Cardiac muscle cell (in vitro differentiated cells and primary cell): Measurements from ENCODE around the gene TCF7L1. TPM values are rescaled to one million over a fixed set of nuclear protein-coding genes. Genes with fewer than 3 reads are reported as not detected.

Experiments used
- DNase-seq, 2 donors: peaks; one replicate each; pipeline versions ENCODE4 v3.0.0 to v3.0.0-alpha.2; 2010 to 2017; ENCODE audit warnings: low read depth in 1 of 2, low spot score in 1 of 2
- H3K27ac ChIP-seq: fragments of 200-600 bp; sonication (generic); 2 replicates; pipeline ENCODE4 v1.5.1; 2016
- H3K27me3 ChIP-seq: fragments of 200-600 bp; sonication (generic); 2 replicates; pipeline ENCODE4 v1.6.0; 2016; ENCODE audit warnings: control low read depth
- H3K36me3 ChIP-seq: fragments of 200-600 bp; sonication (generic); 2 replicates; pipeline ENCODE4 v1.5.1; 2016; ENCODE audit warnings: control low read depth
- H3K4me1 ChIP-seq: fragments of 200-600 bp; sonication (generic); 2 replicates; pipeline ENCODE4 v1.8.1; 2017; ENCODE audit warnings: low read depth, mild to moderate bottlenecking, mixed run types
- H3K4me3 ChIP-seq: fragments of 200-600 bp; sonication (generic); 2 replicates; pipeline ENCODE4 v1.5.1; 2016; ENCODE audit warnings: mild to moderate bottlenecking
- H3K9me3 ChIP-seq: fragments of 200-600 bp; sonication (generic); 2 replicates; pipeline ENCODE4 v1.5.1; 2017; ENCODE audit warnings: low read depth, mild to moderate bottlenecking, control low read depth
- CTCF ChIP-seq: IDR thresholded peaks from 2 replicates; pipeline ENCODE4 v1.5.1; 2012; ENCODE audit warnings: low read depth, mild to moderate bottlenecking, low read length
- polyA plus RNA-seq: library from polyadenylated mRNA; unstranded; fragments of >200 nt; fragmentation: Nextera tagmentation; extraction: Ambion mirVana; gene quantifications from 2 replicates; pipeline ENCODE4 v1.2.1, GENCODE V29; 2016
- total RNA-seq: library from RNA; depleted of rRNA; stranded (reverse); fragments of >200 nt; gene quantifications from 2 replicates; pipeline ENCODE4 v1.2.3, GENCODE V29; 2016

TCF7L1 gene
- total and polyA plus RNA-seq, 2 experiments from 2014 or later: 5.3 to 10.0 TPM

- no peak for TF ChIP-seq CTCF
- H3K27me3 ChIP-seq: no peaks in the 10 kb centered on the region
- no peaks in the 10 kb centered on the region for H3K36me3 ChIP-seq
- no peak overlapping the region for H3K4me3 ChIP-seq
- DNase-seq: no peak
- H3K4me1 ChIP-seq: no peaks in the 10 kb centered on the region
- no peaks in the 10 kb centered on the region for H3K9me3 ChIP-seq
- no peak overlapping the region for H3K27ac ChIP-seq
These were observed 93.6 kb downstream of the TCF7L1 start for GRCh38 chr2:85226783-85227182.

GRCh38 chr2:85230679-85231467 is 97.7 kb downstream of the TCF7L1 start:
- H3K27ac ChIP-seq: no peak overlapping the region
- no peaks in the 10 kb centered on the region for H3K27me3 ChIP-seq
- no peak for DNase-seq
- no peaks in the 10 kb centered on the region for H3K9me3 ChIP-seq
- H3K4me3 ChIP-seq: no peak overlapping the region
- H3K4me1 ChIP-seq: peaks cover 9% of the 10 kb centered on the region
- no peak for TF ChIP-seq CTCF
- no peaks in the 10 kb centered on the region for H3K36me3 ChIP-seq

GRCh38 chr2:85231468-85231805 is 98.2 kb downstream of the TCF7L1 start:
- H3K4me1 ChIP-seq: peaks cover 9% of the 10 kb centered on the region
- no peaks in the 10 kb centered on the region for H3K9me3 ChIP-seq
- DNase-seq: no peak
- TF ChIP-seq CTCF: no peak
- no peak overlapping the region for H3K4me3 ChIP-seq
- no peaks in the 10 kb centered on the region for H3K36me3 ChIP-seq
- no peaks in the 10 kb centered on the region for H3K27me3 ChIP-seq
- no peak overlapping the region for H3K27ac ChIP-seq

DNA sequence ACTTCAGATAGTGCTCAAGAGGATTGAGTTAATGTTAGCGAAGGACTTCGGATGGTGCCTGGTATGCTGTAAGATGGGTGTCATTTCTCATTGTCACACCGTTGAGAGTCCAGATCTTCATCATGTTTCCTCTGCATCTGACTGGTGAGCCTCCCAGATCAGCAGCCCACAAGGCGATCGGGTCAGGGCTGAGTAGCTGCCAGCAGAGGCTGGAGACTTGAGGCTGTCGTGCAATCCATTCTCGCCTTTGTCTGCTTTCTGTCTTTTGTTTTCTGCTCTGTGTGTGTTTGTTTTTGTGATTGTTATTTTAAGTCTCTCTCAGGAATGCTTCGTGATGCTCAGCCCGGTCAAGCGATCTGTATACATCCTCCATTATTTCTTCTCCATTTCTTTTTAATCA is 98.8 kb downstream of the TCF7L1 start:
- peaks cover 9% of the 10 kb centered on the region for H3K4me1 ChIP-seq
- DNase-seq: no peak
- H3K36me3 ChIP-seq: no peaks in the 10 kb centered on the region
- no peaks in the 10 kb centered on the region for H3K9me3 ChIP-seq
- no peaks in the 10 kb centered on the region for H3K27me3 ChIP-seq
- no peak overlapping the region for H3K27ac ChIP-seq
- TF ChIP-seq CTCF: no peak
- H3K4me3 ChIP-seq: no peak overlapping the region

DNA sequence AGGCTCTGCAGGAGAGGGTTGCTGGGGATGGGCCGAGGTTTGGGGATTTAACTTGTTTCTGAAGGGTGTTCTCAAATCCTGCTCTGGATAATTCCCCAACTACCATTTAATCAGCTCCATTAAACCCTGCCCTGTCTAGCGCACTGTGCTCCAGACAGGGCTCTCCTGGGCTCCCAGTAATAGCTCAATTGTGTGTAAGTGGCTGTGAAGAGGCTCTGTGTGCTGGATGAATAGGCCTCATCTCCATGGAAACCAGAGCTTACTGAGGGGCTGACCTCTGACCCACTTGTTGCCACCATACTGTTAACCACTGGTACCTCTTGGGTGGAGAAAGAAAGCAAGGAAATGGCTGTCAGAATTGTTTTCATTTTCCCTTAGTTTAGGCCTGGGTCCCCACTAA is 101.7 kb downstream of the TCF7L1 start:
- peak in 1 of 2 donors; percentile 67 for DNase-seq
- no peak overlapping the region for H3K4me3 ChIP-seq

More for the DNA sequence above, 101.7 kb downstream of the TCF7L1 start:
- H3K4me1 ChIP-seq: peaks cover 17% of the 10 kb centered on the region
- no peaks in the 10 kb centered on the region for H3K36me3 ChIP-seq
- H3K27ac ChIP-seq: no peak overlapping the region
- no peaks in the 10 kb centered on the region for H3K27me3 ChIP-seq
- TF ChIP-seq CTCF: no peak
- no peaks in the 10 kb centered on the region for H3K9me3 ChIP-seq
